ENCODE measurements around the gene NOL9. TPM values are rescaled to one million over a fixed set of nuclear protein-coding genes. Genes with fewer than 3 reads are reported as not detected.

NOL9 gene
- total RNA-seq (ENCODE audit: low replicate concordance) = 28.1 and 48.0 TPM in 2 replicates

- Histone ChIP-seq H3K36me3 (no peaks in the 10 kb centered on the region), H2AFZ (replicated peaks) (peak within 1 kb of the TSS; percentile 88), H3K4me3 (peak within 1 kb of the TSS; percentile 98), H3K9me3 (ENCODE audit: low read depth) (no peaks in the 10 kb centered on the region), H3K9ac (peak within 1 kb of the TSS; percentile 97), H4K20me1 (ENCODE audit: low read depth) (peaks cover 13% of the 10 kb centered on the region), H3K4me2 (peak within 1 kb of the TSS; percentile 88), H3K4me1 (peaks cover 7% of the 10 kb centered on the region), H3K79me2 (ENCODE audit: low read depth) (peaks cover 33% of the 10 kb centered on the region), H3F3A (ENCODE audit: low read depth) (peaks cover 3% of the 10 kb centered on the region), H3K27me3 (no peaks in the 10 kb centered on the region), H3K27ac (no peak within 1 kb of the TSS)
- H3K9me3 Mint-ChIP-seq = no peaks in the 10 kb centered on the region
- peak; percentile 97 for DNase-seq (ENCODE audit: low spot score)
- TF ChIP-seq EZH2phosphoT487 (IDR thresholded peaks at IDR 0.05) = no peak
- peak; percentile 86 for TF ChIP-seq CTCF (IDR thresholded peaks at IDR 0.05)
- TF ChIP-seq EZH2 (IDR thresholded peaks at IDR 0.05) = no peak
- no peak within 1 kb of the TSS for H3K27ac Mint-ChIP-seq
- H3K4me3 Mint-ChIP-seq = peak within 1 kb of the TSS; percentile 88
- peaks cover 2% of the 10 kb centered on the region for H3K36me3 Mint-ChIP-seq
- peaks cover 2% of the 10 kb centered on the region for H3K27me3 Mint-ChIP-seq (ENCODE audit: insufficient read depth, low read depth)
- peaks cover 11% of the 10 kb centered on the region for H3K4me1 Mint-ChIP-seq
Observed at GRCh38 chr1:6554031-6554906, at the start of gene NOL9. Gene NOL9 (minus strand): TSS chr1:6554513. CDS start chr1:6554502, 11 bp downstream.

GRCh38 chr1:6603238-6603914 lies 49.1 kb upstream of the NOL9 start:
- Histone ChIP-seq H3F3A (ENCODE audit: low read depth) (peaks cover 45% of the 10 kb centered on the region), H3K36me3 (no peaks in the 10 kb centered on the region), H3K9ac (no peak overlapping the region), H3K27ac (peak overlapping the region; percentile 31), H3K4me1 (peaks cover 33% of the 10 kb centered on the region), H3K9me3 (ENCODE audit: low read depth) (no peaks in the 10 kb centered on the region), H2AFZ (replicated peaks) (peak overlapping the region; percentile 78), H3K27me3 (peaks cover 23% of the 10 kb centered on the region), H3K79me2 (ENCODE audit: low read depth) (peaks cover 34% of the 10 kb centered on the region), H3K4me3 (peak overlapping the region; percentile 65), H4K20me1 (ENCODE audit: low read depth) (peaks cover 30% of the 10 kb centered on the region), H3K4me2 (peak overlapping the region; percentile 99)
- Mint-ChIP-seq H3K4me1 (peaks cover 36% of the 10 kb centered on the region), H3K27ac (peak overlapping the region; percentile 99), H3K27me3 (ENCODE audit: insufficient read depth, low read depth) (peaks cover 8% of the 10 kb centered on the region), H3K36me3 (no peaks in the 10 kb centered on the region), H3K9me3 (no peaks in the 10 kb centered on the region), H3K4me3 (peak overlapping the region; percentile 84)
- peak; percentile 69 for DNase-seq (ENCODE audit: low spot score)
- peak; percentile 24 for TF ChIP-seq EZH2phosphoT487 (IDR thresholded peaks at IDR 0.05)
- TF ChIP-seq EZH2 (IDR thresholded peaks at IDR 0.05) = no peak

- Histone ChIP-seq H3K9me3 (ENCODE audit: low read depth) (no peaks in the 10 kb centered on the region), H3K36me3 (no peaks in the 10 kb centered on the region), H3K27me3 (peaks cover 23% of the 10 kb centered on the region), H3F3A (ENCODE audit: low read depth) (peaks cover 45% of the 10 kb centered on the region), H3K27ac (peak within 1 kb of the TSS; percentile 31), H3K4me3 (peak within 1 kb of the TSS; percentile 65), H2AFZ (replicated peaks) (peak within 1 kb of the TSS; percentile 78), H3K4me2 (peak within 1 kb of the TSS; percentile 99), H3K79me2 (ENCODE audit: low read depth) (peaks cover 41% of the 10 kb centered on the region), H3K4me1 (peaks cover 33% of the 10 kb centered on the region), H4K20me1 (ENCODE audit: low read depth) (peaks cover 30% of the 10 kb centered on the region), H3K9ac (no peak within 1 kb of the TSS)
- peak; percentile 91 for DNase-seq (ENCODE audit: low spot score)
- Mint-ChIP-seq H3K4me1 (peaks cover 36% of the 10 kb centered on the region), H3K27ac (peak within 1 kb of the TSS; percentile 99), H3K36me3 (no peaks in the 10 kb centered on the region), H3K4me3 (peak within 1 kb of the TSS; percentile 96), H3K9me3 (no peaks in the 10 kb centered on the region), H3K27me3 (ENCODE audit: insufficient read depth, low read depth) (peaks cover 8% of the 10 kb centered on the region)
- TF ChIP-seq EZH2 (IDR thresholded peaks at IDR 0.05) (no peak), CTCF (IDR thresholded peaks at IDR 0.05) (no peak), EZH2phosphoT487 (IDR thresholded peaks at IDR 0.05) (no peak)
Observed at GRCh38 chr1:6602669-6603237, 48.4 kb upstream of the NOL9 start, which contains the start of gene KLHL21. Gene KLHL21 (minus strand): TSS chr1:6602869. CDS start chr1:6602817, 52 bp downstream.

Data from neural progenitor cell (in vitro differentiated cells).